Brain microvascular endothelial cell (primary cell): Measurements from ENCODE around the gene PCDHGB3.
A peak's percentile ranks its signal among the peaks of the same experiment; 100 is the strongest.
"Not testable (repeated sequence)": the region's sequence is repeated elsewhere in the genome, so short reads cannot be mapped to it uniquely, and the experiment has no call there.

Experiments
- DNase-seq: peaks from one replicate; pipeline ENCODE4 v3.0.0-alpha.2; 2020
- H3K27ac ChIP-seq: fragments of 250-450 bp; sonication (Bioruptor Pico); 2 replicates; pipeline ENCODE4 v1.5.1; 2020; ENCODE audit warnings: mild to moderate bottlenecking, moderate library complexity
- H3K27me3 ChIP-seq: fragments of 250-450 bp; sonication (Bioruptor Pico); replicated peaks from 2 replicates; pipeline ENCODE4 v1.5.1; 2020; ENCODE audit warnings: mild to moderate bottlenecking
- H3K36me3 ChIP-seq: fragments of 250-450 bp; sonication (Bioruptor Pico); replicated peaks from 2 replicates; pipeline ENCODE4 v1.5.1; 2020; ENCODE audit warnings: mild to moderate bottlenecking
- H3K4me3 ChIP-seq: 2 replicates; pipeline ENCODE4 v1.5.1; 2011; ENCODE audit warnings: low read depth, mild to moderate bottlenecking, control low read depth, low read length, moderate library complexity
- CTCF ChIP-seq: IDR thresholded peaks from 2 replicates; pipeline ENCODE4 v1.5.1; 2011; ENCODE audit warnings: low read depth, mild to moderate bottlenecking, moderate library complexity, low read length, control low read depth, inconsistent platforms; ENCODE audit errors: missing control alignments
- in situ Hi-C: cut with HindIII; loops from 2 replicates; pipeline ENCODE4 v1.10.0; 2017; ENCODE audit warnings: low sequenced_read_pairs, low pct_ligation_motif_present

PCDHGB3 gene

GRCh38 chr5:141399555-141400258, 29.7 kb downstream of the PCDHGB3 start:
- in situ Hi-C loops = loop anchor here (25.0 kb wide), 1 partner anchor 113 kb away; no protein-coding TSS in a partner anchor
- TF ChIP-seq CTCF = no peak
- Histone ChIP-seq H3K27ac (no peak overlapping the region), H3K4me3 (no peak overlapping the region), H3K36me3 (no peaks in the 10 kb centered on the region), H3K27me3 (no peaks in the 10 kb centered on the region)
- no peak for DNase-seq

- peak; percentile 62 for TF ChIP-seq CTCF
- H3K27me3 ChIP-seq = no peaks in the 10 kb centered on the region
- DNase-seq = peak; percentile 24
- in situ Hi-C loops = loop anchor here (25.0 kb wide), 1 partner anchor 110 kb away; no protein-coding TSS in a partner anchor
- no peaks in the 10 kb centered on the region for H3K36me3 ChIP-seq
- peak within 1 kb of the TSS; percentile 22 for H3K4me3 ChIP-seq
- no peak within 1 kb of the TSS for H3K27ac ChIP-seq
Observed at GRCh38 chr5:141402553-141403243, 32.7 kb downstream of the PCDHGB3 start, which contains the start of gene PCDHGA9. Gene PCDHGA9, plus strand, starts transcription at chr5:141402778. Its CDS starts 175 bp downstream, at chr5:141402953.

- no peaks in the 10 kb centered on the region for H3K36me3 ChIP-seq
- no peak overlapping the region for H3K27ac ChIP-seq
- in situ Hi-C loops = loop anchor here (25.0 kb wide), 1 partner anchor 109 kb away; no protein-coding TSS in a partner anchor
- DNase-seq = no peak
- no peak overlapping the region for H3K4me3 ChIP-seq
- no peaks in the 10 kb centered on the region for H3K27me3 ChIP-seq
- no peak for TF ChIP-seq CTCF
Observed at GRCh38 chr5:141403387-141403786, 33.3 kb downstream of the PCDHGB3 start.

GRCh38 chr5:141407790-141408505, 37.9 kb downstream of the PCDHGB3 start, which contains the start of gene PCDHGB6:
Gene PCDHGB6, plus strand, starts transcription at chr5:141408021. Its CDS starts 182 bp downstream, at chr5:141408203.
- in situ Hi-C loops = loop anchor here (25.0 kb wide), 1 partner anchor 104 kb away; no protein-coding TSS in a partner anchor
- TF ChIP-seq CTCF = peak; percentile 74
- H3K4me3 ChIP-seq = peak within 1 kb of the TSS; percentile 37
- not testable (repeated sequence) for DNase-seq, H3K36me3 ChIP-seq, H3K27ac ChIP-seq, H3K27me3 ChIP-seq

GRCh38 chr5:141409598-141410306, 39.7 kb downstream of the PCDHGB3 start:
- in situ Hi-C loops = loop anchor here (25.0 kb wide), 1 partner anchor 103 kb away; no protein-coding TSS in a partner anchor
- Histone ChIP-seq H3K27me3 (no peaks in the 10 kb centered on the region), H3K27ac (no peak overlapping the region), H3K4me3 (no peak overlapping the region), H3K36me3 (no peaks in the 10 kb centered on the region)
- DNase-seq = no peak
- no peak for TF ChIP-seq CTCF
